IMR-90 (cell line): ENCODE data around the gene BTBD17. TPM values are rescaled to one million over a fixed set of nuclear protein-coding genes. Genes with fewer than 3 reads are reported as not detected.

ENCODE experiments used
- ATAC-seq: fragments of 200-7000 bp; cut with Tn5 transposase; 2 replicates; pipeline ENCODE4 v1.9.1; 2020; ENCODE audit warnings: low read depth, mild to moderate bottlenecking, moderate library complexity
- BruUV-seq: library from RNA; stranded (reverse); fragments of 400-500 nt; replicated peaks from 2 replicates; lab custom pipeline; 2021; lab: Mats Ljungman, UMichigan
- CTCF ChIA-PET: fragments of 300-600 bp; formaldehyde crosslinking; extraction: SDS; loops from one replicate; lab custom pipeline; 2021; ENCODE audit warnings: antibody characterized with exemption; lab: Yijun Ruan, JAX
- POLR2A ChIA-PET: fragments of 300-600 bp; sonication (Branson Sonifier 250); formaldehyde crosslinking; loops from one replicate; lab custom pipeline; 2022; ENCODE audit warnings: antibody characterized with exemption; ENCODE audit not compliant: unreplicated experiment; lab: Charles Lee
- DNase-seq: peaks from one replicate; pipeline ENCODE4 v3.0.0; 2013
- H2AFZ ChIP-seq: replicated peaks from 2 replicates; pipeline ENCODE3; 2013; ENCODE audit warnings: low read length, mild to moderate bottlenecking; ENCODE audit not compliant: poor library complexity
- H2AK5ac ChIP-seq: 2 replicates; pipeline ENCODE4 v1.6.1; 2013; ENCODE audit warnings: low read depth, low read length, inconsistent platforms
- H2AK9ac ChIP-seq: replicated peaks from 2 replicates; pipeline ENCODE3; 2013; ENCODE audit warnings: mild to moderate bottlenecking, low read depth, low read length, moderate library complexity; ENCODE audit not compliant: poor library complexity
- H2BK120ac ChIP-seq: 2 replicates; pipeline ENCODE4 v1.6.1; 2013; ENCODE audit warnings: low read depth, low read length, inconsistent platforms
- H2BK15ac ChIP-seq: 3 replicates; pipeline ENCODE4 v1.6.1; 2013; ENCODE audit warnings: low read depth, low read length, inconsistent platforms
- H2BK20ac ChIP-seq: 2 replicates; pipeline ENCODE4 v1.6.1; 2013; ENCODE audit warnings: low read depth, mild to moderate bottlenecking, inconsistent platforms, low read length, moderate library complexity
- H2BK5ac ChIP-seq: 2 replicates; pipeline ENCODE4 v1.6.1; 2013; ENCODE audit warnings: mild to moderate bottlenecking, low read depth, low read length, inconsistent platforms; ENCODE audit not compliant: poor library complexity, severe bottlenecking
- H3K14ac ChIP-seq: replicated peaks from 2 replicates; pipeline ENCODE4 v1.6.1; 2013; ENCODE audit warnings: low read depth, low read length, inconsistent platforms
- H3K18ac ChIP-seq: 2 replicates; pipeline ENCODE4 v1.6.1; 2013; ENCODE audit warnings: low read depth, low read length, control low read depth
- H3K23ac ChIP-seq: 2 replicates; pipeline ENCODE4 v1.6.1; 2013; ENCODE audit warnings: low read depth, low read length, inconsistent platforms
- H3K27ac ChIP-seq: 2 replicates; pipeline ENCODE4 v1.5.1; 2013; ENCODE audit warnings: mild to moderate bottlenecking, control low read depth, low read length; ENCODE audit not compliant: insufficient read depth
- H3K27me3 ChIP-seq: 2 replicates; pipeline ENCODE4 v1.6.1; 2013; ENCODE audit warnings: low read length; ENCODE audit not compliant: control insufficient read depth, insufficient read depth
- H3K36me3 ChIP-seq: 2 replicates; pipeline ENCODE4 v1.6.1; 2013; ENCODE audit warnings: low read length, mixed read lengths; ENCODE audit not compliant: control insufficient read depth, insufficient read depth
- H3K4ac ChIP-seq: 2 replicates; pipeline ENCODE4 v1.6.1; 2013; ENCODE audit warnings: low read depth, low read length, inconsistent platforms
- H3K4me1 ChIP-seq: 2 replicates; pipeline ENCODE4 v1.6.1; 2013; ENCODE audit warnings: low read length, mixed read lengths; ENCODE audit not compliant: control insufficient read depth, insufficient read depth
- H3K4me2 ChIP-seq: 2 replicates; pipeline ENCODE4 v1.6.1; 2013; ENCODE audit warnings: low read depth, mild to moderate bottlenecking, control low read depth, low read length, moderate library complexity
- H3K4me3 ChIP-seq: 2 replicates; pipeline ENCODE4 v1.5.1; 2013; ENCODE audit warnings: low read depth, mild to moderate bottlenecking, control low read depth, low read length, moderate library complexity; ENCODE audit not compliant: insufficient read depth
- H3K56ac ChIP-seq: 2 replicates; pipeline ENCODE4 v1.6.1; 2013; ENCODE audit warnings: low read length, inconsistent platforms; ENCODE audit not compliant: insufficient read depth; ENCODE audit errors: extremely low read depth
- H3K79me1 ChIP-seq, 2 experiments: 2 replicates each; pipeline ENCODE4 v1.6.1; 2013; ENCODE audit warnings: low read length in 2 of 2, inconsistent platforms in 1 of 2, low read depth in 1 of 2
- H3K9ac ChIP-seq: 2 replicates; pipeline ENCODE4 v1.6.1; 2013; ENCODE audit warnings: low read depth, low read length, control low read depth
- H3K9me1 ChIP-seq: 2 replicates; pipeline ENCODE4 v1.6.1; 2013; ENCODE audit warnings: low read length, inconsistent platforms; ENCODE audit not compliant: insufficient read depth
- H3K9me3 ChIP-seq: 2 replicates; pipeline ENCODE4 v1.6.1; 2013; ENCODE audit warnings: low read length; ENCODE audit not compliant: control insufficient read depth, insufficient read depth
- H4K20me1 ChIP-seq: 2 replicates; pipeline ENCODE4 v1.6.1; 2013; ENCODE audit warnings: low read length, inconsistent platforms; ENCODE audit not compliant: insufficient read depth
- H4K5ac ChIP-seq: 2 replicates; pipeline ENCODE4 v1.6.1; 2013; ENCODE audit warnings: mild to moderate bottlenecking, low read depth, low read length, control low read depth
- H4K8ac ChIP-seq, 2 experiments: 2 replicates each; pipeline ENCODE4 v1.6.1; 2013; ENCODE audit warnings: low read depth in 2 of 2, low read length in 2 of 2, control low read depth in 1 of 2, inconsistent platforms in 1 of 2
- H4K91ac ChIP-seq: 2 replicates; pipeline ENCODE4 v1.6.1; 2013; ENCODE audit warnings: low read depth, low read length, inconsistent platforms; ENCODE audit not compliant: insufficient read depth
- BHLHE40 ChIP-seq: fragments of 150-350 bp; IDR thresholded peaks from 2 replicates; pipeline ENCODE4 v1.6.1; 2016; ENCODE audit warnings: mild to moderate bottlenecking, low read depth, low read length
- CEBPB ChIP-seq: IDR thresholded peaks from 2 replicates; pipeline ENCODE4 v1.6.1; 2012; ENCODE audit warnings: low read depth, low read length, improper control_type of control experiment
- CHD1 ChIP-seq: IDR thresholded peaks from 2 replicates; pipeline ENCODE4 v1.6.1; 2012; ENCODE audit warnings: low read depth, low read length, improper control_type of control experiment
- FOS ChIP-seq: fragments of 150-350 bp; IDR thresholded peaks from 2 replicates; pipeline ENCODE4 v1.6.1; 2016; ENCODE audit warnings: low read depth, low read length
- MAZ ChIP-seq: IDR thresholded peaks from 2 replicates; pipeline ENCODE4 v1.6.1; 2012; ENCODE audit warnings: low read depth, mild to moderate bottlenecking, low read length, improper control_type of control experiment, moderate library complexity, borderline replicate concordance
- MXI1 ChIP-seq: IDR thresholded peaks from 2 replicates; pipeline ENCODE4 v1.6.1; 2012; ENCODE audit warnings: low read depth, mild to moderate bottlenecking, low read length, moderate library complexity, borderline replicate concordance
- NFE2L2 ChIP-seq: fragments of 150-350 bp; IDR thresholded peaks from 2 replicates; pipeline ENCODE4 v1.6.1; 2016; ENCODE audit warnings: low read depth, mild to moderate bottlenecking, low read length
- POLR2A ChIP-seq: IDR thresholded peaks from 2 replicates; pipeline ENCODE4 v1.6.1; 2012; ENCODE audit warnings: mild to moderate bottlenecking, low read depth, low read length
- RAD21 ChIP-seq: IDR thresholded peaks from 2 replicates; pipeline ENCODE4 v1.6.1; 2012; ENCODE audit warnings: low read length, improper control_type of control experiment
- RCOR1 ChIP-seq: IDR thresholded peaks from 2 replicates; pipeline ENCODE4 v1.6.1; 2012; ENCODE audit warnings: mild to moderate bottlenecking, low read length, improper control_type of control experiment; ENCODE audit not compliant: insufficient replicate concordance
- SMC3 ChIP-seq: fragments of 150-350 bp; IDR thresholded peaks from 2 replicates; pipeline ENCODE4 v1.6.1; 2016; ENCODE audit warnings: low read depth, mild to moderate bottlenecking, antibody characterized with exemption, low read length, moderate library complexity
- WGBS, 2 experiments: methylation state at CpG; one replicate each; pipeline versions ENCODE4 v1.1.5 to v1.1.7; 2013; ENCODE audit warnings: missing lambda C conversion rate in 2 of 2; ENCODE audit not compliant: insufficient read length in 1 of 2; ENCODE audit errors: extremely low coverage in 2 of 2; 5-methylcytosine and 5-hydroxymethylcytosine counted together
- dilution Hi-C: fragments of 300-500 bp; cut with HindIII; formaldehyde crosslinking; loops from one replicate; pipeline ENCODE4 v1.14.3; 2018; ENCODE audit warnings: low sequenced_read_pairs; ENCODE audit not compliant: unreplicated experiment
- in situ Hi-C: fragments of 300-500 bp; cut with MboI; formaldehyde crosslinking; loops from 3 replicates; pipeline ENCODE4 v1.14.3; 2019; ENCODE audit warnings: low sequenced_read_pairs, inconsistent platforms, mixed read lengths
- intact Hi-C: fragments of 100-400 bp; cut with micrococcal nuclease; formaldehyde crosslinking; loops from 2 replicates; pipeline ENCODE4 v1.10.0; 2022
- polyA plus RNA-seq, 3 experiments: library from polyadenylated mRNA; depleted of rRNA; stranded (reverse); fragments of >200 nt; gene quantifications; 2 replicates each; pipeline ENCODE4 v1.2.3, GENCODE V29; 2012; ENCODE audit warnings: low replicate concordance in 1 of 3
- total RNA-seq: library from RNA; depleted of rRNA; stranded (reverse); fragments of >200 nt; gene quantifications from 2 replicates; pipeline ENCODE4 v1.2.3, GENCODE V29; 2012
- TF ChIP-seq, protein P1 (sequence below): fragments of 150-350 bp; IDR thresholded peaks from 2 replicates; pipeline ENCODE4 v1.6.1; 2017; ENCODE audit warnings: mild to moderate bottlenecking, antibody characterized with exemption, low read length, low read depth
- TF ChIP-seq, protein P2 (sequence below): fragments of 150-350 bp; IDR thresholded peaks from 2 replicates; pipeline ENCODE4 v1.6.1; 2016; ENCODE audit warnings: low read depth, mild to moderate bottlenecking, low read length, moderate library complexity, borderline replicate concordance

Gene BTBD17
- total and polyA plus RNA-seq, 2 of the 4 experiments (the other 2 are of a cell fraction): not detected

DNA sequence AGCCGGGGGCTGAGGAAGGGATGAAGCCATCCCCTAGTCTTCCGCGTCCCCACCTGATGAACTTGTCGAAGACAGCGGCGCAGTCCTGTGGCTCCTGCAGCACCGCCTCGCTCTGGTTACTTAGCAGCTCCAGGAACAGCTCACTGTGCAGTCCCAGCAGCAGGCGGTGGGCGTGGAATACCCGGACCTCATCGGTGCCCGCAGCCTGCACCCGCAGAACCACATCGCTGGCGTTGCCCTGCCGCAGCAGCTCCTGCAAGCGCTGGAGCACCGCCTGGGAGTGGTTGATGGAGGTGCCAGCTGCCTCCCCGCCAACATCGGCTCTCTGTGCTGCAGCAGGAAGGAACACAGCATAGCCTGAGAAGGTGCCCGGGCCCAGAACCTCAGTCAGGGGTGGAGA lies 1.8 kb downstream of the BTBD17 start:
- no peak overlapping the region for H4K8ac ChIP-seq
- no peak overlapping the region for H3K14ac ChIP-seq
- H2AK5ac ChIP-seq: no peak overlapping the region
- in situ Hi-C loops (no loop called here), dilution Hi-C loops (no loop called here), intact Hi-C loops (loop anchor here (5.0 kb wide), 1 partner anchor 153 kb away; no protein-coding TSS in a partner anchor)
- H3K4me1 ChIP-seq: no peaks in the 10 kb centered on the region
- no peaks in the 10 kb centered on the region for H3K79me1 ChIP-seq
- no peak overlapping the region for H3K23ac ChIP-seq
- no peaks in the 10 kb centered on the region for H3K9me1 ChIP-seq
- H3K27me3 ChIP-seq: peaks cover 11% of the 10 kb centered on the region; the same call in 1 of the 2 replicates
- no peak overlapping the region for H2AFZ ChIP-seq
- no peak overlapping the region for H3K27ac ChIP-seq
- no peak overlapping the region for H4K5ac ChIP-seq
- no peak overlapping the region for H3K18ac ChIP-seq
- CTCF ChIA-PET: interaction anchor here (0.6 kb wide), 1 partner anchor 8 kb away, joined by 3 read pairs; no protein-coding TSS in a partner anchor
- H3K4ac ChIP-seq: no peak overlapping the region
- no peaks in the 10 kb centered on the region for H4K20me1 ChIP-seq
- H3K4me3 ChIP-seq: no peak overlapping the region
- TF ChIP-seq CHD1: no peak
- no peak for TF ChIP-seq BHLHE40
- no peak for TF ChIP-seq NFE2L2
- TF ChIP-seq MAZ: no peak
- TF ChIP-seq FOS: no peak
- no peak for TF ChIP-seq RCOR1
- TF ChIP-seq, protein P1, sequence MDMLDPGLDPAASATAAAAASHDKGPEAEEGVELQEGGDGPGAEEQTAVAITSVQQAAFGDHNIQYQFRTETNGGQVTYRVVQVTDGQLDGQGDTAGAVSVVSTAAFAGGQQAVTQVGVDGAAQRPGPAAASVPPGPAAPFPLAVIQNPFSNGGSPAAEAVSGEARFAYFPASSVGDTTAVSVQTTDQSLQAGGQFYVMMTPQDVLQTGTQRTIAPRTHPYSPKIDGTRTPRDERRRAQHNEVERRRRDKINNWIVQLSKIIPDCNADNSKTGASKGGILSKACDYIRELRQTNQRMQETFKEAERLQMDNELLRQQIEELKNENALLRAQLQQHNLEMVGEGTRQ: no peak
- no peak for TF ChIP-seq POLR2A
- no peak for TF ChIP-seq CEBPB
- TF ChIP-seq MXI1: no peak
- TF ChIP-seq RAD21: no peak
- TF ChIP-seq, protein P2, sequence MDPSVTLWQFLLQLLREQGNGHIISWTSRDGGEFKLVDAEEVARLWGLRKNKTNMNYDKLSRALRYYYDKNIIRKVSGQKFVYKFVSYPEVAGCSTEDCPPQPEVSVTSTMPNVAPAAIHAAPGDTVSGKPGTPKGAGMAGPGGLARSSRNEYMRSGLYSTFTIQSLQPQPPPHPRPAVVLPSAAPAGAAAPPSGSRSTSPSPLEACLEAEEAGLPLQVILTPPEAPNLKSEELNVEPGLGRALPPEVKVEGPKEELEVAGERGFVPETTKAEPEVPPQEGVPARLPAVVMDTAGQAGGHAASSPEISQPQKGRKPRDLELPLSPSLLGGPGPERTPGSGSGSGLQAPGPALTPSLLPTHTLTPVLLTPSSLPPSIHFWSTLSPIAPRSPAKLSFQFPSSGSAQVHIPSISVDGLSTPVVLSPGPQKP: no peak
- TF ChIP-seq SMC3: no peak
- H3K9ac ChIP-seq: no peak overlapping the region
- H2BK15ac ChIP-seq: no peak overlapping the region
- H2BK5ac ChIP-seq: no peak overlapping the region
- H3K36me3 ChIP-seq: no peaks in the 10 kb centered on the region
- BruUV-seq: no TSS peak
- no peaks in the 10 kb centered on the region for H3K9me3 ChIP-seq
- H2BK20ac ChIP-seq: no peak overlapping the region
- H3K4me2 ChIP-seq: no peak overlapping the region
- 80% methylated on average over 15 of the region's 22 CpGs; no CpG with 5 or more reads in 1 of the 2 experiments for WGBS, 2 experiments
- DNase-seq: no peak
- H3K56ac ChIP-seq: no peak overlapping the region
- POLR2A ChIA-PET: no interaction called here
- no peak overlapping the region for H2AK9ac ChIP-seq
- H4K91ac ChIP-seq: no peak overlapping the region
- H2BK120ac ChIP-seq: no peak overlapping the region
- ATAC-seq: no peak
